Ecto neural progenitor cell (in vitro differentiated cells): ENCODE results near the gene IQCE.
"Not testable (repeated sequence)": the region's sequence is repeated elsewhere in the genome, so short reads cannot be mapped to it uniquely, and the experiment has no call there.

Experiments
- DNase-seq: peaks from one replicate; pipeline ENCODE4 v3.0.0-alpha.2; 2018; ENCODE audit warnings: low spot score

The IQCE gene

GRCh38 chr7:2520761-2521290, 38.0 kb upstream of the IQCE start:
- no peak for DNase-seq

GRCh38 chr7:2521341-2521745, 37.4 kb upstream of the IQCE start:
- no peak for DNase-seq

GRCh38 chr7:2521952-2522591, 36.7 kb upstream of the IQCE start:
- DNase-seq: no peak

GRCh38 chr7:2522780-2523433, 35.9 kb upstream of the IQCE start:
- no peak for DNase-seq

DNA sequence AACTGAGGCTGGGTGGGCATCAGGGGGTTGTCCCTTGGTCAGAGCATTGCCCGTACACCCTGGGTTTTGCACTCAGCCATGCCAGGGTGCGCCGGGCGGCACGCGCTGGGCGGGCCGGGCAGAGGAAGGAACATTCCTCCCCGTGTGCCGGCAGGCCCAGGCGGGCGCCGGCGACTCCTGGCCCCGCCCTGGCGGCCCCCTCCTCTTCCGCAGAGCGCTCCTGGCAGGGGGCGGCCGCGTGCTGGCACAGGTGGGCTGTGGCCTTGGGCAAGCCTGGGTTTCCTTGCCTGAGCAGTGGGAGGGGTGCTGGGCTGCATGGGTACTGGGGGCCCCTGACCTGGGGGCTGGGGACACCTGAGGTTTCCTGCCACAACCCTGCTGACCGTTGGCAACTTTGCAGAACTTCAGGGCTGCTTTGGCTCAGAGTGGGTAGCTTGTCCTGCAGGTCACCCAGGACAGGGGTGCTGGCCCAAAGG, 35.3 kb upstream of the IQCE start:
- DNase-seq: no peak

- DNase-seq: peak; percentile 83
Measured at GRCh38 chr7:2523941-2524807, 34.6 kb upstream of the IQCE start.

GRCh38 chr7:2524808-2525657, 33.7 kb upstream of the IQCE start:
- peak; percentile 85 for DNase-seq

GRCh38 chr7:2525658-2526630, 32.8 kb upstream of the IQCE start:
- DNase-seq: no peak

DNA sequence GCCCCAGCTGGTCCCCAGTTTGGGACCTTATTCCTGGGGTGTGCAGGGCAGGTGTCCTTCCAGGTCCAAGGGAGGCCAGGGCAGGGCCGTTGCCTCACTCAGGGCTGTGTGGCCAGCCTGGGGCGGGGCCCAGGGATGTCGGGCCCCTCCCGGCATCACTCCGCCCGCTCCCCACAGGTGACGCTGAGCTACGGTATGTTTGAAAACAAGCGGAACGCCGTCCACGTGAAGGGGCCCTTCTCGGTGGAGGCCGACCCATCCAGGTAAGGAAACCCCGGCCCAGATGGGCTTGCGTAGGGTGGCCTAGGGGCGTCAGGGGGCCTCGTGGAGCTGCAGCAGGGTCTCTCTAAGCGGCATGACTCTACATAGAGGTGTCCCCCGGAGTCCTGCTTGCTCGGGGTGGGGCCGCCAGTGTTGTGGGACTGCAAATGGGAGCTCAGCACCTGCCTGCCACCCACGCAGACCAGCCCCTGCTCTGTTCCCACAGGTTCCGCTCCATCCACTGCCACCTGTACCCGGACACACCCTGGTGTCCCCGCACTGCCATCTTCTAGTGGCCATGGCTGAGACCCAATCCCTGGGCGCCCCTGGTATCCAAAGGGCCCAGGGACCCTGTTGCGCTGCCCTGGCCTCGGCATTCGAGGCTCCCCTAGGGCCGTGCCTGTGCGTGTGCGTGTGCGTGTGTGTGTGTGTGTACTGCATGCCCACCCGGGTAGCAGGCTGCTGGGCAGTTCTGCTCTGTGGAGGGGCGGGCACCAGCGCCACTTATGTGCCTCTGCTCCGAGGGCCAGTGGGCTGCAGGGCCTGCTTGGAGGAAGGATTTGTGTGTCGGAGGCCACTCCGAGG, 31.9 kb upstream of the IQCE start:
- DNase-seq: no peak

- no peak for DNase-seq
Measured at GRCh38 chr7:2527505-2528467, 31.0 kb upstream of the IQCE start.

DNA sequence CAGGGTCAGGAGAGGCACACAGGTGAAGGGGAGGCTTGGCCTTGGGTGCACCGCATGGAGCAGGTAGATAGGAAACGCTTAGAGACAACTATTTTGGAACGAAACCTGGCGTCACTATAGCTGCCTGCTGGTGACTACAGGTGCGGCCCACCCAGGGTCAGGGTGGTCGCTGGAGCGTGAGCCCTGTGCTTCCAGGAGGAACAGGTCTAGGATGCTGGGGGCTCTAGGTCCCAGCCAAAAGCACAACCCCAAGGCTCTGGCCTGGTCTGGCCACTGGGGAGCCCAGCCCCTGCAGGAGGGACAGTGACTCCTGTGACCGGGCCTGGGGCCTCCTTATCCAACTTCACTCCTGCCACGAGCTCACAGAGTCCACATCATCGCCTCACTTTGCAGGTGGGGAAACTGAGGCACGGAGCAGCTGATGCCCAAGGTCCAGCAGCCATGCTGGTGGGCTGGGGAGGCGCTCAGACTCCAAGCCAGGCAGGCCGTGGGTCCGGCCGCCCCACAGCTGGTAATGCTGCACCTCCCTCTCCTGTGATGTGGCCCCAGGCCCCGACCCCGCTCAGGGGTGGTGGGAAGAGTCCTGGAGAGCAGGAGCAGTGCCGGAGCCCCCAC, 30.2 kb upstream of the IQCE start:
- DNase-seq: no peak

DNA sequence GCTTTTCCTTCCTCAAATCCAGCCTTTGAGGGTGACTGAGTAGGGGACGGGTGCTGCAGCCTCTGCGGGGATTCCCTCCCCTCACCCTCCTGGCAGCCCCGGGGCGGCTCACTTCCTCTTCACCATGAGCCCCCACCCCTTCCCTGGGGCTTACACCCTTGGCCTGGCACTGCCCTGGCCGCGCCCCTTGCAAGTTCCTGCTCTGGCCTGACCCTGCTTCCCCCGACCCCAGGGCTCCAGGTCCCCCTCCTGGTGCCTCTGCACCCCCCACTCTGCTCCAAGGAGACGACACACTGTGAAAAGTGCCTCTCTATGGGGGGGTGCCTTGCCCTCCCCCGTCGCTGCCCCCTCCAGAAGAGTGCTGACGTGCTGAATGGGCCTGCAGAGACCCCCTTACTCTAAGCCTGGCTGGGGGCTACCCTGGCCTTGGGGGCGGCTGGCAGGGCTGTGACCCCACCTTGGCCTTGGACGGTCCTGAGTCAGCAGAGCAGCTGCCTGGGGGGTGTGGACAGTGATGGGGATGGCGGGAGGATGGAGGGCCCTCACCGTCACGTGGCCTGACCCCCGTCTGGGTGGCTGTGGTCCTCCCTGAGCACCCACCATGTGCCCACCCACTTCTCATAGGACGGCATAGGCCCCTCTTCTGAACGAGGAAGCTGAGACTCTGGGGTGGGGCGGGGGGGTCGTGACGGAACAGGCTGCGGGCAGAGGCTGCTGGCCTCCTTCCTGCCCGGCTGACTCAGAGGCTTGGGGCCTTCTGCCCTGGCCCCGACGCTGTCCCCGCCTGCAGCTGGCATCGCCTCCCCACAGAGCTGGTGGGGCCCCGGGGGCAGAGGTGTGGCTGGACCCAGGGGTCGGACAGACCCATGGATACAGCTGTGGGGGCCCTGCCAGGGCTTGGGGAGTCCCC, 29.4 kb upstream of the IQCE start:
- DNase-seq: no peak

GRCh38 chr7:2530071-2530987, 28.4 kb upstream of the IQCE start:
- DNase-seq: no peak

GRCh38 chr7:2530994-2531795, 27.6 kb upstream of the IQCE start:
- not testable (repeated sequence) for DNase-seq

- not testable (repeated sequence) for DNase-seq
Measured at GRCh38 chr7:2531796-2532110, 27.0 kb upstream of the IQCE start.
